ENCODE results near the gene WBP2. TPM values are rescaled to one million over a fixed set of nuclear protein-coding genes. Genes with fewer than 3 reads are reported as not detected.
A peak's percentile ranks its signal among the peaks of the same experiment; 100 is the strongest.
"Not testable (repeated sequence)": the region's sequence is repeated elsewhere in the genome, so short reads cannot be mapped to it uniquely, and the experiment has no call there.

Gene WBP2
- total RNA-seq, 2 experiments from 2014 or later = 71.3 to 79.1 TPM

GRCh38 chr17:75895370-75896155 is 40.4 kb upstream of the WBP2 start:
- ATAC-seq = peak; percentile 3
- H3K4me1 Mint-ChIP-seq = peaks cover 23% of the 10 kb centered on the region
- CTCF ChIA-PET = interaction anchor here (0.8 to 8.3 kb wide), 26 partner anchors 8 to 454 kb away, joined by 3 to 101 read pairs (median 6); partner anchors contain the start of genes GALK1, MRPL38, TRIM47 and UNC13D
- H3K4me3 Mint-ChIP-seq = peak overlapping the region; percentile 82
- H3K9me3 Mint-ChIP-seq (ENCODE audit: low read depth) = no peaks in the 10 kb centered on the region
- no peaks in the 10 kb centered on the region for H3K27me3 Mint-ChIP-seq
- H3K27ac Mint-ChIP-seq = peak overlapping the region; percentile 84
- peaks cover 5% of the 10 kb centered on the region for H3K36me3 Mint-ChIP-seq
- DNase-seq = no peak

GRCh38 chr17:75894049-75894733 is 39.1 kb upstream of the WBP2 start:
- peak overlapping the region; percentile 17 for H3K4me3 Mint-ChIP-seq
- CTCF ChIA-PET = interaction anchor here (0.9 to 8.3 kb wide), 6 partner anchors 11 to 141 kb away, joined by 3 to 101 read pairs (median 16); partner anchors contain the start of genes MRPL38, TRIM47 and WBP2
- no peaks in the 10 kb centered on the region for H3K27me3 Mint-ChIP-seq
- no peak for DNase-seq
- peaks cover 25% of the 10 kb centered on the region for H3K4me1 Mint-ChIP-seq
- peaks cover 7% of the 10 kb centered on the region for H3K36me3 Mint-ChIP-seq
- H3K27ac Mint-ChIP-seq = no peak overlapping the region
- H3K9me3 Mint-ChIP-seq (ENCODE audit: low read depth) = no peaks in the 10 kb centered on the region
- no peak for ATAC-seq

GRCh38 chr17:75893305-75894048 is 38.3 kb upstream of the WBP2 start:
- no peak for ATAC-seq
- H3K4me1 Mint-ChIP-seq = peaks cover 25% of the 10 kb centered on the region
- H3K4me3 Mint-ChIP-seq = peak overlapping the region; percentile 17
- H3K27me3 Mint-ChIP-seq = no peaks in the 10 kb centered on the region
- no peak overlapping the region for H3K27ac Mint-ChIP-seq
- H3K36me3 Mint-ChIP-seq = peaks cover 7% of the 10 kb centered on the region
- DNase-seq = no peak
- no peaks in the 10 kb centered on the region for H3K9me3 Mint-ChIP-seq (ENCODE audit: low read depth)
- CTCF ChIA-PET = interaction anchor here (0.9 to 8.3 kb wide), 5 partner anchors 12 to 45 kb away, joined by 3 to 101 read pairs (median 4); partner anchors contain the start of genes MRPL38, TRIM47 and WBP2

GRCh38 chr17:75892556-75893224 is 37.6 kb upstream of the WBP2 start:
- CTCF ChIA-PET = interaction anchor here (0.9 to 8.3 kb wide), 5 partner anchors 13 to 122 kb away, joined by 3 to 101 read pairs (median 4); partner anchors contain the start of genes TRIM47 and WBP2
- H3K36me3 Mint-ChIP-seq = peaks cover 5% of the 10 kb centered on the region
- ATAC-seq (no peak), DNase-seq (no peak)
- no peak overlapping the region for H3K27ac Mint-ChIP-seq
- H3K27me3 Mint-ChIP-seq = no peaks in the 10 kb centered on the region
- no peaks in the 10 kb centered on the region for H3K9me3 Mint-ChIP-seq (ENCODE audit: low read depth)
- no peak overlapping the region for H3K4me3 Mint-ChIP-seq
- peaks cover 23% of the 10 kb centered on the region for H3K4me1 Mint-ChIP-seq

GRCh38 chr17:75891605-75892555 is 36.7 kb upstream of the WBP2 start:
- peaks cover 5% of the 10 kb centered on the region for H3K36me3 Mint-ChIP-seq
- H3K27me3 Mint-ChIP-seq = no peaks in the 10 kb centered on the region
- no peak for ATAC-seq
- CTCF ChIA-PET = interaction anchor here (1.0 to 8.3 kb wide), 3 partner anchors 13 to 122 kb away, joined by 3 to 101 read pairs (median 4); partner anchors contain the start of gene TRIM47
- no peak overlapping the region for H3K4me3 Mint-ChIP-seq
- DNase-seq = no peak
- no peaks in the 10 kb centered on the region for H3K9me3 Mint-ChIP-seq (ENCODE audit: low read depth)
- H3K27ac Mint-ChIP-seq = no peak overlapping the region
- peaks cover 19% of the 10 kb centered on the region for H3K4me1 Mint-ChIP-seq

GRCh38 chr17:75891022-75891604 is 36.0 kb upstream of the WBP2 start:
- Mint-ChIP-seq H3K9me3 (ENCODE audit: low read depth) (no peaks in the 10 kb centered on the region), H3K27me3 (no peaks in the 10 kb centered on the region), H3K27ac (no peak overlapping the region), H3K4me3 (no peak overlapping the region), H3K36me3 (peaks cover 5% of the 10 kb centered on the region), H3K4me1 (peaks cover 19% of the 10 kb centered on the region)
- no peak for DNase-seq
- no peak for ATAC-seq
- CTCF ChIA-PET = interaction anchor here (2.3 kb wide), 1 partner anchor 13 kb away, joined by 10 read pairs; the partner anchor contains the start of gene TRIM47

- no peak for DNase-seq
- CTCF ChIA-PET = interaction anchor here (1.4 to 2.3 kb wide), 6 partner anchors 10 to 140 kb away, joined by 4 to 10 read pairs (median 4); partner anchors contain the start of genes TRIM47 and WBP2
- no peaks in the 10 kb centered on the region for H3K9me3 Mint-ChIP-seq (ENCODE audit: low read depth)
- H3K36me3 Mint-ChIP-seq = peaks cover 5% of the 10 kb centered on the region
- peak overlapping the region; percentile 6 for H3K27ac Mint-ChIP-seq
- peaks cover 8% of the 10 kb centered on the region for H3K4me1 Mint-ChIP-seq
- ATAC-seq = no peak
- H3K27me3 Mint-ChIP-seq = no peaks in the 10 kb centered on the region
- no peak overlapping the region for H3K4me3 Mint-ChIP-seq
Observed at GRCh38 chr17:75889454-75889853, 34.3 kb upstream of the WBP2 start.

- H3K9me3 Mint-ChIP-seq (ENCODE audit: low read depth) = no peaks in the 10 kb centered on the region
- H3K27ac Mint-ChIP-seq = no peak overlapping the region
- no peak for DNase-seq
- ATAC-seq = no peak
- no peaks in the 10 kb centered on the region for H3K27me3 Mint-ChIP-seq
- CTCF ChIA-PET = interaction anchor here (0.9 to 2.3 kb wide), 5 partner anchors 9 to 84 kb away, joined by 3 to 10 read pairs (median 4); partner anchors contain the start of gene TRIM47
- H3K36me3 Mint-ChIP-seq = peaks cover 5% of the 10 kb centered on the region
- no peak overlapping the region for H3K4me3 Mint-ChIP-seq
- peaks cover 2% of the 10 kb centered on the region for H3K4me1 Mint-ChIP-seq
Observed at GRCh38 chr17:75888484-75888883, 33.3 kb upstream of the WBP2 start.

GRCh38 chr17:75885860-75886259 is 30.7 kb upstream of the WBP2 start:
- not testable (repeated sequence) for ATAC-seq; H3K27ac Mint-ChIP-seq; H3K4me3 Mint-ChIP-seq; H3K9me3 Mint-ChIP-seq (ENCODE audit: low read depth); H3K4me1 Mint-ChIP-seq; H3K27me3 Mint-ChIP-seq; DNase-seq; H3K36me3 Mint-ChIP-seq
- CTCF ChIA-PET = interaction anchor here (0.9 to 1.4 kb wide), 2 partner anchors 11 to 24 kb away, joined by 3 to 4 read pairs; partner anchors contain the start of gene TRIM65

GRCh38 chr17:75885431-75885830 is 30.3 kb upstream of the WBP2 start:
- CTCF ChIA-PET = interaction anchor here (0.9 to 1.4 kb wide), 2 partner anchors 12 to 24 kb away, joined by 3 to 4 read pairs; partner anchors contain the start of gene TRIM65
- no peak overlapping the region for H3K27ac Mint-ChIP-seq
- ATAC-seq = no peak
- peaks cover 2% of the 10 kb centered on the region for H3K36me3 Mint-ChIP-seq
- H3K27me3 Mint-ChIP-seq = peaks cover 10% of the 10 kb centered on the region
- no peaks in the 10 kb centered on the region for H3K9me3 Mint-ChIP-seq (ENCODE audit: low read depth)
- no peak overlapping the region for H3K4me3 Mint-ChIP-seq
- peaks cover 7% of the 10 kb centered on the region for H3K4me1 Mint-ChIP-seq
- no peak for DNase-seq
